Mucosa of rectum (tissue), 2 donors: Measurements from ENCODE around the gene GAB3.

Source experiments
- H3K27ac ChIP-seq, 2 donors: one replicate each; pipeline ENCODE4 v1.7.0; 2013; ENCODE audit warnings: inconsistent platforms in 2 of 2, low read depth in 2 of 2, low read length in 2 of 2
- H3K27me3 ChIP-seq, 2 donors: one replicate each; pipeline ENCODE4 v1.7.0; 2013; ENCODE audit warnings: low read length in 2 of 2; ENCODE audit not compliant: control insufficient read depth in 2 of 2, insufficient read depth in 2 of 2
- H3K36me3 ChIP-seq, 2 donors: one replicate each; pipeline ENCODE4 v1.7.0; 2013; ENCODE audit warnings: low read length in 2 of 2; ENCODE audit not compliant: control insufficient read depth in 2 of 2, insufficient read depth in 2 of 2
- H3K4me1 ChIP-seq, 2 donors: one replicate each; pipeline ENCODE4 v1.7.0; 2013; ENCODE audit warnings: low read length in 2 of 2, mild to moderate bottlenecking in 1 of 2; ENCODE audit not compliant: control insufficient read depth in 2 of 2, insufficient read depth in 2 of 2
- H3K4me3 ChIP-seq, 2 donors: one replicate each; pipeline ENCODE4 v1.7.0; 2013; ENCODE audit warnings: low read length in 2 of 2
- H3K9ac ChIP-seq, 2 donors: one replicate each; pipeline ENCODE4 v1.7.0; 2013; ENCODE audit warnings: low read length in 2 of 2, low read depth in 1 of 2, mild to moderate bottlenecking in 1 of 2
- H3K9me3 ChIP-seq, 2 donors: one replicate each; pipeline ENCODE4 v1.7.0; 2013; ENCODE audit warnings: low read length in 2 of 2; ENCODE audit not compliant: control insufficient read depth in 2 of 2
- donor health status: healthy.
- donor health status: Normal muscosa, but diverticular disease.

GAB3 gene

GRCh38 chrX:154724993-154725756 lies 25.7 kb downstream of the GAB3 start:
- Histone ChIP-seq H3K36me3 (no peaks in the 10 kb centered on the region), H3K9ac (no peak overlapping the region), H3K9me3 (no peaks in the 10 kb centered on the region), H3K27ac (no peak overlapping the region), H3K4me1 (peaks cover 0 to 4% of the 10 kb centered on the region in 2 donors), H3K27me3 (no peaks in the 10 kb centered on the region), H3K4me3 (no peak overlapping the region)

DNA sequence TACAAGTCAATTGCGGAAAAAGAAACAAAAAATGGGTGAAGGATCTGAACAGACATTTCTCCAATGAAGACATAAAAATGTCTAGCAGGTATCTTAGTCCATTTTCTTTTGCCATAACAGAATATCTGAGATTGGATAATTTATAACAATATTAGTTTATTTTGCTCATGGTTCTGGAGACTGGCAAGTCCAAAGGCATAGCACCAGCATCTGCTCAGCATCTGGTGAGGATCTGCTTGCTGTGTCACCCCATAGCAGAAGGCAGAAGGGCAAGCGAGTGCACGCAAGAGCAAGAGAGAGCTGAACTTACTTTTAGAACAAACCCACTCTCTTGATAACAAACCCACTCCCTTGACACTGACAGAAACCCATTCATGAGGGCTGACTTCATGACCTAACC lies 29.7 kb downstream of the GAB3 start:
- Histone ChIP-seq H3K27me3 (no peaks in the 10 kb centered on the region), H3K9me3 (no peaks in the 10 kb centered on the region), H3K27ac (no peak overlapping the region), H3K4me1 (no peaks in the 10 kb centered on the region), H3K9ac (no peak overlapping the region), H3K4me3 (no peak overlapping the region), H3K36me3 (no peaks in the 10 kb centered on the region)

DNA sequence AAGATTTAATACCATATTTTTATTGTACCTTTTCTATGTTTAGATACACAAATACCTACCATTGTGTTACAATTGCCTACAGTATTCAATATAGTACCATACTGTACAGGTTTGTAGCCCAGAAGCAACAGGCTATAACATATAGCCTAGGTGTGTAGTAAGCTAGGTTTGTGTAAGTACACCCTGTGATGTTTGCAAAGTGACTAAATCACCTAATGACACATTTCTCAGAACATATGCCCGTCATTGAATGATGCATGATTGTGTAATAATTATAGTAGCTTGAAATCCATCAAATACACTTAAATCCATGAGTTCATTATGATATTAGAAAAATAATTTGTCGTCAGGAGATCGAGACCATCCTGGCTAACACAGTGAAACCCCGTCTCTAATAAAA lies 30.8 kb downstream of the GAB3 start:
- no peaks in the 10 kb centered on the region for H3K27me3 ChIP-seq
- no peaks in the 10 kb centered on the region for H3K4me1 ChIP-seq
- H3K9ac ChIP-seq: no peak overlapping the region
- no peaks in the 10 kb centered on the region for H3K36me3 ChIP-seq
- no peak overlapping the region for H3K4me3 ChIP-seq
- H3K9me3 ChIP-seq: no peaks in the 10 kb centered on the region
- H3K27ac ChIP-seq: no peak overlapping the region

DNA sequence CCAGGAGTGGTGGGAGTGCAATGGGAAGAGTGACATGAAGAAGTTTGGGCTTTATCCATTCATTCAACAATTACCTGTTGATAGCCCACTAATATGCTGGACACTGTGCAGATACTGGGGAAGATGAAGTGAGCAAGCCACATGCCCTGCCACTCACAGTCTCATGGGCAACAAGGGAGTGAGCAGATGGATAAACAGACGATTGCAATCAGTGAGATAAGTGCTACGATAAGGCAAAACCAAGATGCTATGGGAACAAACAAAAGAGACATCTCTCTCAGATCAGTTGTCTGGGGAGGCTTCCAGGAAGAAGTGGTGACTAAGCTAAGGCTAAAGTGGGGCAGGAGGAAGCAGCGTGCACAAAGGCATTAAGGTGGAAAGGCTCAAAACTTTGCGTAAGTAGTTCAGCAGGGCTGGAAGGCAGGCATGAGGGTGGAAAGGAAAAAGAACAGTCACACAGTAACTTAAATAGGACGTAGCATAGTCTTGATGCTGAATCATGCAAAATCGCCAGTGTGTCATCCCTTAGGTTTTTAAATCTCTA lies 31.7 kb downstream of the GAB3 start:
- H3K27me3 ChIP-seq: no peaks in the 10 kb centered on the region
- no peak overlapping the region for H3K9ac ChIP-seq
- H3K9me3 ChIP-seq: no peaks in the 10 kb centered on the region
- peak overlapping the region in 1 of 2 donors; percentile 19 for H3K27ac ChIP-seq
- H3K4me3 ChIP-seq: peak overlapping the region in 1 of 2 donors; percentile 2
- no peaks in the 10 kb centered on the region for H3K36me3 ChIP-seq
- H3K4me1 ChIP-seq: no peaks in the 10 kb centered on the region

DNA sequence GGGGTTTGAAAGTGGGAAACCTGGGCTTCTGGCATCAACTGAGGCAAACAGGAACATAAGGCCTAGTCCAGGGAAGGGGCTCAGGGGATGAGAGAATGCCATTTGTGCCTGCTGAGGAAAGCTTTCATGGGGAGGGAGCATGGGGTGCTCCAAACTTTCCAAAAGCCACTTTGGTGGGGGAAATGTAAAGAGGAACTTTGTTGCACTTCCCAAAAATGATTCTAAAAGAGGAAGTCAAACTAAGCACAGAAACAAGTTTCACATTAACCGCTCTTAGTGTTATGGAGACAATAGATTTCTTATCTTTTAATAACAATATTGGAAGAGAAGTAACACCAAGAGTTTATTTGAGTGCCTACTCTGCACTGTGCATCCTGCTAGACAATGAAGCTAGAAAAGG lies 32.3 kb downstream of the GAB3 start:
- no peaks in the 10 kb centered on the region for H3K4me1 ChIP-seq
- peak overlapping the region in 1 of 2 donors; percentile 19 for H3K27ac ChIP-seq
- H3K27me3 ChIP-seq: no peaks in the 10 kb centered on the region
- no peak overlapping the region for H3K4me3 ChIP-seq
- no peak overlapping the region for H3K9ac ChIP-seq
- no peaks in the 10 kb centered on the region for H3K36me3 ChIP-seq
- H3K9me3 ChIP-seq: no peaks in the 10 kb centered on the region

DNA sequence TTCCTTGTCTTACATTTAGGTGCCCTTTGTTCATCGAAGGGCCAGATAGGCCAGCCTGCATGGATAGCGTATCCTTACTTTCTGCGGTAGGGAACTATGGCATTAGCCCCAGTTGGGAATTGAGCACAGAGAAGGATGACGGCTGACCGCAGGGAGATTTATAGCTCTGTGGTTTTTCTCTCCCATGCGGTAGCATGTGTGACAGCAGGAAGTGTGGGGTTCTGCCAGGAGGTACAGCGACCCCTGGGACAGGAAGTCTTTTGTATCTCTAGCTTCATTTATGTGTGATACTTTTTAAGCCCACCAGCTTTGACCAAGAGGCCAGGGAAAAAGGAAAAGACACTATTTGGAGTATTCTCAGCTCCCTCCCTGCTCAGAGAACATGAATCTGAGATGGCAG lies 33.1 kb downstream of the GAB3 start:
- Histone ChIP-seq H3K9me3 (no peaks in the 10 kb centered on the region), H3K36me3 (no peaks in the 10 kb centered on the region), H3K4me3 (no peak overlapping the region), H3K27ac (peak overlapping the region in 1 of 2 donors; percentile 32), H3K27me3 (no peaks in the 10 kb centered on the region), H3K4me1 (peaks cover 0 to 2% of the 10 kb centered on the region in 2 donors), H3K9ac (no peak overlapping the region)

DNA sequence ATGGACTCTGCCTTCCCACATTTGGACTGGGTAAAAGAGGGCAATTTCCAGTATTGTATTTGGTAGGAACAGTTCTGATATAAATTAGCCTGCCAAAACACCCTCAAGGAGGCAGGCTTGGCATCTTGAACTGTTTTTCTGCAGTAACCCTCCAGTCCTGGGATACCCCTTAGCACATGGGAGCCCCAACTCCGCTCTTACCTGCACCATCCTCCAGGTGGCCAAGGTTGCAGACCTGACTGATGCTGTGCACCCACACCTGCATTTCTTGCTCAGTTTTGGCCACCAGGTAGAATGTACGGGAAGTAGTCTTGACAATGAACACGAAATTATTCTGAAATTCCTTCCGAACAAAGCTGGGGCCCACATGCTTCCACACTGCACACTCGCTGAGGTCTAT lies 35.1 kb downstream of the GAB3 start:
- Histone ChIP-seq H3K9me3 (no peaks in the 10 kb centered on the region), H3K9ac (no peak overlapping the region), H3K27ac (no peak overlapping the region), H3K4me3 (no peak overlapping the region), H3K4me1 (peaks cover 0 to 3% of the 10 kb centered on the region in 2 donors), H3K36me3 (no peaks in the 10 kb centered on the region), H3K27me3 (no peaks in the 10 kb centered on the region)

- no peak overlapping the region for H3K4me3 ChIP-seq
- no peak overlapping the region for H3K27ac ChIP-seq
- H3K9ac ChIP-seq: no peak overlapping the region
- H3K36me3 ChIP-seq: no peaks in the 10 kb centered on the region
- H3K27me3 ChIP-seq: no peaks in the 10 kb centered on the region
- peaks cover 0 to 3% of the 10 kb centered on the region in 2 donors for H3K4me1 ChIP-seq
- no peaks in the 10 kb centered on the region for H3K9me3 ChIP-seq
Measured at GRCh38 chrX:154714925-154715324, 36.0 kb downstream of the GAB3 start.

GRCh38 chrX:154712781-154713740 lies 37.8 kb downstream of the GAB3 start:
- H3K9me3 ChIP-seq: no peaks in the 10 kb centered on the region
- no peaks in the 10 kb centered on the region for H3K27me3 ChIP-seq
- H3K36me3 ChIP-seq: no peaks in the 10 kb centered on the region
- peaks cover 0 to 3% of the 10 kb centered on the region in 2 donors for H3K4me1 ChIP-seq
- peak overlapping the region in 1 of 2 donors; percentile 38 for H3K27ac ChIP-seq
- no peak overlapping the region for H3K9ac ChIP-seq
- H3K4me3 ChIP-seq: no peak overlapping the region

GRCh38 chrX:154711264-154711663 lies 39.6 kb downstream of the GAB3 start:
- Histone ChIP-seq H3K27me3 (no peaks in the 10 kb centered on the region), H3K4me1 (peaks cover 0 to 3% of the 10 kb centered on the region in 2 donors), H3K4me3 (no peak overlapping the region), H3K9me3 (no peaks in the 10 kb centered on the region), H3K27ac (no peak overlapping the region), H3K9ac (no peak overlapping the region), H3K36me3 (no peaks in the 10 kb centered on the region)
